ENCODE measurements around the gene ARID3B.

DNA sequence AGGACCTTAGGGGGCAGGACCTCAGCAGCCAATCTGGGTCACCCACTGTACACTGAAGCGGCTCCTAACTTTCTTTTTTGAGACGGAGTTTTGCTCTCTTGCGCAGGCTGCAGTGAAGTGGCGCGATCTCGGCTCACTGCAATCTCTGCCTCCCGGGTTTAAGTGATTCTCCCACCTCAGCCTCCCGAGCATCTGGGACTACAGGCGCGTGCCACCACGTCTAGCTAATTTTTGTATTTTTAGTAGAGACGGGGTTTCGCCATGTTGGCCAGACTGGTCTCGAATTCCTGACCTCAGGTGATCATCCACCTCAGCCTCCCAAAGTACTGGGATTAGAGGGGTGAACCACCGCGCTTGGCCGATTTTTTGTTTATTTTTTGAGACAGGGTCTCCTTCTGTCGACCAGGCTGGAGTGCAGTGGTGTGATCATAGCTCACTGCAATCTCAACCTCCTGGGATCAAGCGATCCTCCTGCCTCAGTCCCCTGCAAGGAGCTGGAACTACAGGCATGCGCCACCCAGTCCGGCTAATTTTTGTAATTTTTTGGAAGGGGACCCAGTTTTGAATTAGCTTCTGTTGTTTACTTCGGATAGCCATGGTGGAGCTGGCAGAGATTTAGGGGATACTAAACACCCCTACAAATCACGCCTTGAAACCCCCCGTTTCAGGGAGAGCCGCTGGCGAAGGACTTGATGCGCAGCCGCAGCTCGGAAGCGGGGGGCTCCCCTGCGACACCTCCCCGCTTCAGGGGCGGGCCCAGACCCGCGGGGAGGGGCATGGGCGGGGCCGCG, 73.1 kb downstream of the ARID3B start:
- TF ChIP-seq CTCF (IDR thresholded peaks at IDR 0.05) (no peak), USF2 (IDR thresholded peaks at IDR 0.05; ENCODE audit: borderline replicate concordance, low read depth, low read length) (no peak), JUND (IDR thresholded peaks at IDR 0.05) (no peak), TAF1 (IDR thresholded peaks at IDR 0.05; ENCODE audit: borderline replicate concordance, low read depth, low read length) (no peak), NFIC (IDR thresholded peaks at IDR 0.05; ENCODE audit: borderline replicate concordance) (no peak), REST (IDR thresholded peaks at IDR 0.05; ENCODE audit: low read depth, low read length) (no peak), EZH2phosphoT487 (IDR thresholded peaks at IDR 0.05; ENCODE audit: borderline replicate concordance, low read depth) (no peak), GABPA (IDR thresholded peaks at IDR 0.05; ENCODE audit: low read depth) (no peak), RAD21 (IDR thresholded peaks at IDR 0.05; ENCODE audit: low read length) (no peak), SIN3A (IDR thresholded peaks at IDR 0.05; ENCODE audit: borderline replicate concordance, low read depth, low read length) (no peak)
- TF ChIP-seq, protein P1, sequence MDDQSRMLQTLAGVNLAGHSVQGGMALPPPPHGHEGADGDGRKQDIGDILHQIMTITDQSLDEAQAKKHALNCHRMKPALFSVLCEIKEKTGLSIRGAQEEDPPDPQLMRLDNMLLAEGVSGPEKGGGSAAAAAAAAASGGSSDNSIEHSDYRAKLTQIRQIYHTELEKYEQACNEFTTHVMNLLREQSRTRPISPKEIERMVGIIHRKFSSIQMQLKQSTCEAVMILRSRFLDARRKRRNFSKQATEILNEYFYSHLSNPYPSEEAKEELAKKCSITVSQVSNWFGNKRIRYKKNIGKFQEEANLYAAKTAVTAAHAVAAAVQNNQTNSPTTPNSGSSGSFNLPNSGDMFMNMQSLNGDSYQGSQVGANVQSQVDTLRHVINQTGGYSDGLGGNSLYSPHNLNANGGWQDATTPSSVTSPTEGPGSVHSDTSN (IDR thresholded peaks at IDR 0.05), result no peak

Data from SK-N-SH (cell line).